C4-2B (cell line): ENCODE data around the gene FAM13C.

Experiments used
- H3K27ac ChIP-seq: fragments of 450-650 bp; 2 replicates; pipeline ENCODE4 v1.5.1; 2017
- ZFX ChIP-seq: fragments of 450-650 bp; IDR thresholded peaks from 2 replicates; pipeline ENCODE4 v1.6.1; 2017
- TF ChIP-seq, protein P1 (sequence below): fragments of 450-650 bp; conservative IDR thresholded peaks from 2 replicates; pipeline ENCODE4 v1.5.1; 2017; ENCODE audit warnings: mild to moderate bottlenecking

Gene FAM13C

DNA sequence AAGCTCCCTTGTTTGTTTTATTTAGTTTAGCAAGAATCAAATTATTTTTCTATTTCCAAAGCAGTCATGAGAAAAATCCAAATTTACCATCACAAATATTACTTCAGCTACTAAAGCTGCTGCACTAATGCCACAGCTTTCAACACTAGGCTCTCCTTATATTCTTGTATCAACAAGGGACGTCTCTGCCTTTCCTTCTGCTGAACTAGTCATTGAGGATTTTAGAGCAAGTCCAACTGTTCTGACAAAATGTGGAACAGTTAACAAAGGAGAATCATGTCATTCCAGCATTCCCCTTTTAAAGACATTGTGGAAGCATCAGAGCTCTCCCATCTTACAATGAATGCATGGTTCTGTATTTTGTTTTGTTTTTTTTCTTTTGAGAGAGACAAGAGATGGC is 28.6 kb downstream of the FAM13C start:
- TF ChIP-seq ZFX: no peak
- TF ChIP-seq, protein P1, sequence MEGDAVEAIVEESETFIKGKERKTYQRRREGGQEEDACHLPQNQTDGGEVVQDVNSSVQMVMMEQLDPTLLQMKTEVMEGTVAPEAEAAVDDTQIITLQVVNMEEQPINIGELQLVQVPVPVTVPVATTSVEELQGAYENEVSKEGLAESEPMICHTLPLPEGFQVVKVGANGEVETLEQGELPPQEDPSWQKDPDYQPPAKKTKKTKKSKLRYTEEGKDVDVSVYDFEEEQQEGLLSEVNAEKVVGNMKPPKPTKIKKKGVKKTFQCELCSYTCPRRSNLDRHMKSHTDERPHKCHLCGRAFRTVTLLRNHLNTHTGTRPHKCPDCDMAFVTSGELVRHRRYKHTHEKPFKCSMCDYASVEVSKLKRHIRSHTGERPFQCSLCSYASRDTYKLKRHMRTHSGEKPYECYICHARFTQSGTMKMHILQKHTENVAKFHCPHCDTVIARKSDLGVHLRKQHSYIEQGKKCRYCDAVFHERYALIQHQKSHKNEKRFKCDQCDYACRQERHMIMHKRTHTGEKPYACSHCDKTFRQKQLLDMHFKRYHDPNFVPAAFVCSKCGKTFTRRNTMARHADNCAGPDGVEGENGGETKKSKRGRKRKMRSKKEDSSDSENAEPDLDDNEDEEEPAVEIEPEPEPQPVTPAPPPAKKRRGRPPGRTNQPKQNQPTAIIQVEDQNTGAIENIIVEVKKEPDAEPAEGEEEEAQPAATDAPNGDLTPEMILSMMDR: no peak
- H3K27ac ChIP-seq: no peak overlapping the region

DNA sequence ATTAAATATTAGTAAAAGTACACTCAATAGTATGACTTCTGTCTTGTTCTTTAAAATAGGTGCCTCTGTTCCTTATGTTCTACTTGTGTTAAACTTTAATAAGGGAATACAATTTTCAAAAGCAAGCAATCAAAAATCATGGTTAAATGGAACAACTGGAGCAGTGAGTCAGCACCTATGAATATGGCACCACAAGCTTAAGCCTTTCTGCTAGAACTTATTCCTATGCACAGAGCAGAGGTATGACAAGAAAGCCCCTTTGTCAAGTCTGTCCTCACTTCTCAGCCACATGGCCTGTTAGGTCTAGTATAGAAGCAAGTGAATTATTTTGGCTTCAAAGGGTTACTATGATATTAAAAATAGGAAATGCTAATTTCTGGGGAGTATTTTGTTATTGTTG is 29.8 kb downstream of the FAM13C start:
- TF ChIP-seq ZFX: no peak
- TF ChIP-seq, protein P1: no peak
- no peak overlapping the region for H3K27ac ChIP-seq

DNA sequence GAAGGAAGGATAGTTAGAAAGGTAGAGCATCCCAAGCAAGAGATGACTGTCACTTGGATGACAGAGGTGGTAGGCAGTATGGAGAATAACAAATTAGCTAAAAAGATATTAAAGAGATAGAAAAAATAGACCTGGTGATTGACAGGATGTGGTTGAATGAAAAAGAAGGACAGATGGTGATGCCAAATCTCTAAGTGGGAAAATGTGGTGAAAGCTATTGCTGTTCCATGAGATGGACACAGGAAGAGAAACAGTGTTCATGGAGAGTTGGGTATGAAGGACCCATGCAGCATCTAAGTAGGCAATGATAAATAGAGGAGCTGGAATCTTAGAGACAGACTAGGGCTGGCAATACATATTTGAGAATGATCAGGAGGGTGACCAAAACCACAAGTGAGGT is 30.7 kb downstream of the FAM13C start:
- no peak overlapping the region for H3K27ac ChIP-seq
- TF ChIP-seq ZFX: no peak
- TF ChIP-seq, protein P1: no peak

DNA sequence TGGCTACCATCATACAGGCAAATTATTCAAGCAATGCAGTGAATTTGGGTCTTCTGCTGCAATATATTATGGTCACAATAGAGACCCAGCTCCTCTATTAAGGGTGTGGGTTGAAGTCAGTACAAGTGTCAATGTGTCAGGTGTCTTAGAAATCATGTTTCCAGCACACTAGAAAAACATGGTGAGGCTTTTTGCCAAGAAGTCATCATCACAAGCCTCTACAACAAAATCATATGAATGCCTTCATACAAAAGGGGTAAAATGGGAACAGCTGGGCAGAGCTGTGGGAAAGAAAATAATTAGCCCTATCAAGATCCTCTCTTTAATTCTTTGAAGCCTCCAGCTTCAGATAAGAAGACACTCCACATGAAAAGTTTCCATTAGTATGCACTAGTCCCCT is 37.2 kb downstream of the FAM13C start:
- no peak for TF ChIP-seq ZFX
- TF ChIP-seq, protein P1: no peak
- no peak overlapping the region for H3K27ac ChIP-seq

DNA sequence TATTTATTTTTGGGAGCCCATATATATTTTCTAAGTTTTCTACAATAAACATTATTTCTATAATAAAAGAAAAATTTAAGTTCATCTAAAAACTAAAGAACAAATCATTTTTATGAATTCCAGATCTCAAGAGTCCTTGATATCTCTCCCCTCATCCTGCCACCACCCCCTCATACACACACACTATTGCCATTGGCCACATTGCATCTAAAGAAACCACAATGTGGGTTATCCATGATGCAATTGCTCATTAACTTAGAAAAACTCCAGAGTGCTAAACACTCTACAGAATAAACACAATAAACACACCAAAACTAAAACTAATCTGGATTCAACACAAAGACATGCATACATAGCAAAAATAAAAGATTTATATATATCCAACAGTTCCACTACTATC is 37.8 kb downstream of the FAM13C start:
- TF ChIP-seq, protein P1: no peak
- no peak for TF ChIP-seq ZFX
- no peak overlapping the region for H3K27ac ChIP-seq

DNA sequence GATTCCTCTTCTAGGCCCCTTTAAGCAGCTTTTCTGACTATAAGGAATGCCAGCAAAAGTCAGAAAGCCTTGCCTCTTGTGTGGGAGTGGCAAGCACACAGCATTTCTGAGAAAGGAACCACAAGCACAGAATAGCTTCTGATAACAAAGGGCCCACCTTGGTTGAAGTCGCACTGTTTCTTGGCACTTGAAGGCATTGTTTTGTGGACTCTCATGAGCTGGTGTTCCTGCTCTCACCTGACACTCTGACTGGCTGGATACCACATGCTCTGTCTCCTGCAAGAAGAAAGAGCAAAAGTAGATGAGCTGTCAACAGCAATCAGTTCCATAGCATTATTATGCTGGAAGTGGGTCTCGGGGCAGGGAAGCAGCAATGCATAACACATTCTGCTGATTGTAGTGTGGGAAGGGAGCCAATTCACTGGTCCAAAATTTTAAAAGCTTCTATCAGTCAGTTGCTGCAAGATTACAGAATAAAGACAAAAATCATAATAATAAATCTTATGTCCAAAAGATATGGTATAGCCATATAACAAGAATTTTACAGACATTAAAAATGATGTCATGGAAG is 38.4 kb downstream of the FAM13C start:
- no peak overlapping the region for H3K27ac ChIP-seq
- TF ChIP-seq, protein P1: no peak
- TF ChIP-seq ZFX: no peak

DNA sequence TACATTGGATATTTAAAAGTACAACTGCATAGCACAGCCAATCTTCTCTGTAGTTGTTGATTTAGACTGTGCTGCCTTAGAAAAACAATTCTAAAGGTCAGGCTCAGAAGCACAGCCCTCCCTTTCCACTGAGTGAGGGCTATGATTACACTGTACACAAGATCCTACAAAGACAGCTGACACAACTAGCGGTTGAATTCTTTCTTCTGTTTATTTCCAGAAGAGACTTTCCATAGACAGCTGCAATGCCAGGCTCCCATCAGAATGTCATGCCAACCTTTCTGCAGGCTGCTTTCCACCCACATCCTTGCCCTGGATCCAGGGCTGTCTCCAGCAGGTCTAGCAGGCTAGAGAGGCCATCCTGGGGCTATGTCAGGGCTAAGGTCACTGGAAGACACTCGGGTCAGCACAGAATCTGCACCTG is 39.3 kb downstream of the FAM13C start:
- no peak for TF ChIP-seq ZFX
- TF ChIP-seq, protein P1: no peak
- no peak overlapping the region for H3K27ac ChIP-seq
